K562 (cell line): ENCODE data around the gene APC. TPM values are rescaled to one million over a fixed set of nuclear protein-coding genes. Genes with fewer than 3 reads are reported as not detected.

Experiments used
- ATAC-seq: fragments of 200-7000 bp; cut with Tn5 transposase; 3 replicates; pipeline ENCODE4 v1.9.1; 2020; ENCODE audit warnings: moderate library complexity
- BruUV-seq: library from RNA; stranded (reverse); fragments of 400-500 nt; replicated peaks from 2 replicates; lab custom pipeline; 2021; lab: Mats Ljungman, UMichigan
- CTCF ChIA-PET: fragments of 300-600 bp; formaldehyde crosslinking; extraction: SDS; loops from one replicate; lab custom pipeline; 2021; ENCODE audit warnings: low intra/inter-chr PET ratio; lab: Yijun Ruan, JAX
- POLR2A ChIA-PET: fragments of 300-600, 350-650 bp; sonication (Branson Sonifier 250); formaldehyde crosslinking; extraction: SDS; loops from one replicate; lab custom pipeline; 2021; ENCODE audit warnings: antibody characterized with exemption, inconsistent platforms; lab: Yijun Ruan, JAX
- DNase-seq, 4 experiments: peaks; one replicate each; pipeline versions ENCODE4 v3.0.0 to v3.0.0-alpha.2; 2011 to 2018; ENCODE audit warnings: low spot score in 3 of 4, mixed read lengths in 3 of 4; ENCODE audit errors: extremely low read depth in 1 of 4
- FAIRE-seq: peaks from 2 replicates; lab custom pipeline; 2011; peaks lifted over from hg19 to GRCh38; lab: Jason Lieb, UNC
- H2AFZ ChIP-seq: 2 replicates; pipeline ENCODE4 v1.6.0; 2011; ENCODE audit warnings: low read depth, low read length, control low read depth, inconsistent platforms
- H3K27ac ChIP-seq: fragments of 200-600 bp; 3 replicates; pipeline ENCODE4 v1.8.0; 2011; ENCODE audit warnings: low read depth, mild to moderate bottlenecking, control low read depth, inconsistent platforms, low read length, moderate library complexity, mixed read lengths; ENCODE audit errors: extremely low read depth
- H3K27me3 ChIP-seq, 2 experiments: fragments of 300-600 bp in 1 of 2; 2 replicates in 1 of 2; 3 replicates in 1 of 2; pipeline versions ENCODE4 v1.6.0 to v1.8.0; 2011; ENCODE audit warnings: inconsistent platforms in 2 of 2, low read length in 2 of 2, mild to moderate bottlenecking in 1 of 2, mixed read lengths in 1 of 2, moderate library complexity in 1 of 2; ENCODE audit not compliant: control insufficient read depth in 2 of 2, insufficient read depth in 2 of 2
- H3K36me3 ChIP-seq: fragments of 300-600 bp; 3 replicates; pipeline ENCODE4 v1.8.0; 2011; ENCODE audit warnings: mild to moderate bottlenecking, low read length, inconsistent platforms; ENCODE audit not compliant: control insufficient read depth, insufficient read depth
- H3K4me1 ChIP-seq, 2 experiments: fragments of 200-600 bp in 1 of 2; replicated peaks in 1 of 2; 2 replicates in 1 of 2; 3 replicates in 1 of 2; pipeline versions ENCODE4 v1.5.1 to v1.8.0; 2011; ENCODE audit warnings: inconsistent platforms in 2 of 2, low read length in 2 of 2, mild to moderate bottlenecking in 1 of 2, mixed read lengths in 1 of 2, moderate library complexity in 1 of 2; ENCODE audit not compliant: control insufficient read depth in 2 of 2, insufficient read depth in 2 of 2
- H3K4me2 ChIP-seq: 2 replicates; pipeline ENCODE4 v1.6.1; 2011; ENCODE audit warnings: low read length, control low read depth, inconsistent platforms, mixed read lengths; ENCODE audit not compliant: insufficient read depth
- H3K4me3 ChIP-seq: fragments of 200-600 bp; sonication (generic), shearing (Covaris generic); 2 replicates; pipeline ENCODE4 v1.5.1; 2016; ENCODE audit warnings: control low read depth, inconsistent platforms
- H3K79me2 ChIP-seq: fragments of 200-600 bp; 3 replicates; pipeline ENCODE4 v1.8.0; 2011; ENCODE audit warnings: low read length, inconsistent platforms; ENCODE audit not compliant: control insufficient read depth, insufficient read depth
- H3K9ac ChIP-seq, 2 experiments: 2 replicates each; pipeline versions ENCODE4 v1.6.0 to v1.6.1; 2011; ENCODE audit warnings: low read depth in 2 of 2, low read length in 2 of 2, control low read depth in 1 of 2, inconsistent platforms in 1 of 2, mild to moderate bottlenecking in 1 of 2, mixed read lengths in 1 of 2; ENCODE audit not compliant: insufficient read depth in 1 of 2
- H3K9me1 ChIP-seq: one replicate; pipeline ENCODE4 v1.6.0; 2011; ENCODE audit warnings: inconsistent platforms, mild to moderate bottlenecking, low read length, moderate library complexity; ENCODE audit not compliant: control insufficient read depth, insufficient read depth
- H3K9me3 ChIP-seq: replicated peaks from 2 replicates; pipeline ENCODE4 v1.5.1; 2011; ENCODE audit warnings: low read depth, low read length, inconsistent platforms; ENCODE audit not compliant: control insufficient read depth, insufficient read depth
- H4K20me1 ChIP-seq: replicated peaks from 2 replicates; pipeline ENCODE4 v1.6.1; 2011; ENCODE audit warnings: low read length, inconsistent platforms, mixed read lengths; ENCODE audit not compliant: control insufficient read depth, insufficient read depth
- CBX1 ChIP-seq: sonication (generic); IDR thresholded peaks from 2 replicates; pipeline ENCODE4 v1.6.1; 2016; ENCODE audit warnings: antibody characterized with exemption, low read depth, mild to moderate bottlenecking
- EZH2 ChIP-seq: IDR thresholded peaks from 2 replicates; pipeline ENCODE4 v1.6.1; 2012; ENCODE audit warnings: low read depth, mild to moderate bottlenecking, inconsistent platforms, low read length, borderline replicate concordance
- ILF3 ChIP-seq: fragments of 450-650 bp; IDR thresholded peaks from 2 replicates; pipeline ENCODE4 v1.6.1; 2018; ENCODE audit warnings: antibody characterized with exemption, mild to moderate bottlenecking, moderate library complexity, borderline replicate concordance
- NUFIP1 ChIP-seq: fragments of 450-650 bp; IDR thresholded peaks from 2 replicates; pipeline ENCODE4 v1.6.1; 2018; ENCODE audit not compliant: partially characterized antibody
- POLR2AphosphoS2 ChIP-seq: IDR thresholded peaks from 2 replicates; pipeline ENCODE4 v1.6.1; 2012; ENCODE audit warnings: low read length, improper control_type of control experiment
- SMAD1 ChIP-seq: fragments of 150-350 bp; IDR thresholded peaks from 2 replicates; pipeline ENCODE4 v1.6.1; 2014; ENCODE audit warnings: low read length, low read depth; ENCODE audit not compliant: partially characterized antibody
- VEZF1 ChIP-seq: fragments of 200-800 bp; sonication (Bioruptor generic); IDR thresholded peaks from 2 replicates; pipeline ENCODE4 v1.6.1; 2017; ENCODE audit warnings: missing genetic modification characterization, missing compliant biosample characterization
- ZNF274 ChIP-seq: IDR thresholded peaks from 2 replicates; pipeline ENCODE4 v1.6.1; 2011; ENCODE audit warnings: low read depth, mild to moderate bottlenecking, low read length, moderate library complexity, borderline replicate concordance
- ZZZ3 ChIP-seq: fragments of 450-650 bp; IDR thresholded peaks from 2 replicates; pipeline ENCODE4 v1.6.1; 2016; ENCODE audit warnings: antibody characterized with exemption, mild to moderate bottlenecking, moderate library complexity
- WGBS: fragments of 100-300 bp; shearing (Covaris generic); methylation state at CpG from one replicate; pipeline ENCODE4 v1.1.6; 2016; ENCODE audit warnings: low coverage, mixed read lengths; ENCODE audit not compliant: insufficient coverage; ENCODE audit errors: missing lambda C conversion rate; 5-methylcytosine and 5-hydroxymethylcytosine counted together
- in situ Hi-C: fragments of 300-500 bp; cut with MboI; formaldehyde crosslinking; loops from 4 replicates; pipeline ENCODE4 v1.15.0; 2018; ENCODE audit warnings: inconsistent platforms, mixed read lengths
- intact Hi-C: fragments of 100-400 bp; cut with micrococcal nuclease; formaldehyde crosslinking; loops from 2 replicates; pipeline ENCODE4 v1.14.2; 2022
- polyA plus RNA-seq, 8 experiments: library from polyadenylated mRNA; depleted of rRNA in 4 of 8; stranded (reverse) in 5 of 8; unstranded in 3 of 8; fragments of >200 nt; fragmentation: Nextera tagmentation in 2 of 8; fragmentation: Illumina TruSeq in 1 of 8; extraction: Ambion mirVana in 2 of 8; extraction: Trizol in 1 of 8; gene quantifications; 2 replicates each; pipeline versions ENCODE4 v1.2.1 to v1.2.3, GENCODE V29; 2011 to 2014; ENCODE audit warnings: inconsistent platforms in 1 of 8, missing spikeins in 1 of 8
- total RNA-seq, 7 experiments: library from RNA; depleted of rRNA in 6 of 7; stranded (reverse); fragments of >200 nt in 6 of 7; fragmentation: Illumina TruSeq in 2 of 7; extraction: Trizol in 2 of 7; gene quantifications; 2 replicates each; pipeline versions ENCODE4 v1.2.1 to v1.2.3, GENCODE V29; 2011 to 2021; ENCODE audit warnings: low replicate concordance in 1 of 7

The APC gene
- total and polyA plus RNA-seq, 9 of the 15 experiments (the other 6 are each of a cell fraction or from before 2014, with no cell fraction given), result 5.7 to 29.5 (median 15.4) TPM

- WGBS, result 43% methylated on average over 1 of the region's 1 CpG
- Histone ChIP-seq H3K79me2 (no peaks in the 10 kb centered on the region), H3K9me3 (no peaks in the 10 kb centered on the region), H3K9me1 (no peaks in the 10 kb centered on the region), H3K36me3 (peaks cover 29% of the 10 kb centered on the region), H3K27me3 (no peaks in the 10 kb centered on the region)
- ChIA-PET CTCF (no interaction called here), POLR2A (no interaction called here)
- ATAC-seq (no peak), DNase-seq (no peak)
- in situ Hi-C loops, result loop anchor here (25.0 kb wide), 1 partner anchor 550 kb away; no protein-coding TSS in a partner anchor
- TF ChIP-seq ZZZ3 (no peak), ZNF274 (no peak), SMAD1 (no peak), EZH2 (no peak), ILF3 (no peak), CBX1 (no peak), POLR2AphosphoS2 (no peak), VEZF1 (CRISPR knock-in tag) (no peak), NUFIP1 (no peak)
- TF ChIP-seq, all 486 proteins: peak for 0
- no peaks in the 10 kb centered on the region for H3K4me1 ChIP-seq
- intact Hi-C loops, result loop anchor here (5.0 kb wide), 1 partner anchor 585 kb away; no protein-coding TSS in a partner anchor
- no peaks in the 10 kb centered on the region for H4K20me1 ChIP-seq
- H3K4me3 ChIP-seq, result no peak overlapping the region
- no peak overlapping the region for H3K27ac ChIP-seq
- no peak overlapping the region for H3K4me2 ChIP-seq
- FAIRE-seq, result no peak
- no peak overlapping the region for H2AFZ ChIP-seq
- no peak overlapping the region for H3K9ac ChIP-seq
- no TSS peak for BruUV-seq
Measured at GRCh38 chr5:112762113-112762810, 24.6 kb downstream of the APC start.
